ENCODE results near the gene ZMIZ1. TPM values are rescaled to one million over a fixed set of nuclear protein-coding genes. Genes with fewer than 3 reads are reported as not detected.
A peak's percentile ranks its signal among the peaks of the same experiment; 100 is the strongest.

The ZMIZ1 gene
- total RNA-seq, 5 donors from 2014 or later (not counting 1 experiment from before 2014, with no cell fraction given) = 16.8 to 27.1 (median 21.2) TPM

DNA sequence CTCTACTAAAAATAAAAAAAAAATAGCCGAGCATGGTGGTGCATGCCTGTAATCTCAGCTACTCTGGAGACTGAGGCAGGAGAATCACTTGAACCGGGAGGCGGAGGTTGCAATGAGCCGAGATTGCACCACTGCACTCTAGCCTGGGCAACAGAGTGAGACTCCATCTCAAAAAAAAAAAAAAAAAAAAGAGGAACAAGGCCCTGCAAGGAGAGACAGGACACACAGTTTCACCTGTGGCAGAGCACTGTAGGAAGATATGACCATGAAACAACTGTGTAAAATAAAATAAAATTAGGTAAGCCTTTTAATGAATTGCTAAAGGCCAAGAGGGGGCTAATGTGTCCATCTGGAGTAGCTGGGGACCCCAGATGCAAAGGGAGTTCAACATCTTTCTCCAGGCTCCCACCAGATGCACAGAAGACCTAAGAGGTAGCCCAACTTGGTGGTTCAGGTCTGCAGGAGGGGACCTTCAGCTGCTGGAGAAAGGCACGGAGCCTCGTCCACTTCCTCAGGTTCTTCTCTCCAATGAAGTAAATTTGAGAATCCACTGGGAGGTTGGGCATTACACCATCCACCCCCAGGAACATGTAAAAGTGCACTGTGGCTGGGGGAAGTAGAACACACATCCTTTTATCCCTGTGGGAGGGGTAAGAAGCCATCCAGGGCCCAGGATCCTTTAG lies 291.2 kb downstream of the ZMIZ1 start:
- Mint-ChIP-seq H3K27me3 (no peaks in the 10 kb centered on the region), H3K9me3 (peaks cover 0 to 8% (median 7%) of the 10 kb centered on the region in 3 donors), H3K4me1 (peaks cover 12 to 25% (median 14%) of the 10 kb centered on the region in 3 donors), H3K36me3 (peaks cover 22% of the 10 kb centered on the region), H3K4me3 (no peak overlapping the region), H3K27ac (no peak overlapping the region)
- DNase-seq (no peak), ATAC-seq (replicated peaks in 1 of 4) (no peak)
- Histone ChIP-seq H3K4me1 (ENCODE audit: control insufficient read depth in 1 of 2, extremely low read depth in 1 of 2, insufficient read depth in 2 of 2, low read length in 2 of 2) (peaks cover 0 to 8% of the 10 kb centered on the region in 2 experiments), H3K27me3 (replicated peaks in 1 of 2; ENCODE audit: control insufficient read depth in 2 of 2, extremely low read depth in 1 of 2, insufficient read depth in 2 of 2, low read length in 1 of 2) (no peaks in the 10 kb centered on the region), H3K9me3 (no peaks in the 10 kb centered on the region), H3K4me3 (ENCODE audit: control insufficient read depth in 1 of 2, extremely low read depth in 1 of 2, low read length in 1 of 2) (no peak overlapping the region), H3K36me3 (ENCODE audit: control insufficient read depth in 2 of 2, extremely low read depth in 1 of 2, insufficient read depth in 1 of 2, low read length in 1 of 2) (peaks cover 0 to 19% of the 10 kb centered on the region in 2 donors), H3K27ac (ENCODE audit: low read length) (no peak overlapping the region)
- CTCF ChIA-PET = interaction anchor here in 1 of 2 donors (1.1 to 1.4 kb wide), 2 partner anchors 13 to 15 kb away, joined by 3 to 4 read pairs; no protein-coding TSS in a partner anchor
- POLR2A ChIA-PET = no interaction called here
- 100% methylated on average over 1 of the region's 6 CpGs for WGBS (ENCODE audit: insufficient coverage)

DNA sequence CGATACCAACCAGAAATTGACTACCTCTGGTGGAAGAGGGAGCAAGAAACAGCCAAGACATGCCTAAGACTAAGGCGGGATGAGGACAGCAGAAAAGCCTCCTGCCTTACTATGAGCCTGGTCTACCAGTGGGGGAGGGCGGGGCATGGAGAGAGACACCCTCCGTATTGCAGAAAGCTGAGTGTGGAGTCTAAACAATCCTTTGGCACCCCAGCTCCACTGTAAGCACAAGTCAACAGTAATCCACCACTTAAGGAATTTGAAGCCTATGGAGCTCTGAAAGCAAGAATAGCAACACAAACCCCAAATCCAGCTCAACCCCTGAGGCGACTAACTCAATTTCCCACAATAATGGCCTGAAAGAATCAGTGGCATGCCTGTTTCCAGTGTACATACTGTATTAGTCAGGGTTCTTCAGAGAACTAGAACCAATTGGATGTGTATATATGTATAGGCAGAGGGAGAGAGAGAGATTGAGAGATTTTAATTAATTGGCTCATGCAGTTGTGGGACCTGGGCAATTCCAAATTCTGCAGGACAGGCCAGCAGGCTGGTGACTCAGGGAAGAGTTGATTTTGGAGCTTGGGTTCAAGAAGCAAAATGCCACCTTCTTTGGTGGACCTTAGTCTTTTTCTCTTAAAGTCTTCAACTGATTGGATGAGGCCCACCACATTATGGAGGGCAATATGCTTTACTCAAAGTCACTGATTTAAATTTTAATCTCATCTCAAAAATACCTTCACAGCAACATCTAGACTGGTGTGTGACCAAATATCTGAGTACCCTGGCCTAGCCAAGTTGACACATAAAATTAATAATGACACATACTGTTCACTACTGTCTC lies 292.0 kb downstream of the ZMIZ1 start:
- H3K27ac Mint-ChIP-seq = no peak overlapping the region
- H3K4me3 Mint-ChIP-seq = no peak overlapping the region
- Histone ChIP-seq H3K36me3 (ENCODE audit: control insufficient read depth in 2 of 2, extremely low read depth in 1 of 2, insufficient read depth in 1 of 2, low read length in 1 of 2) (peaks cover 0 to 12% of the 10 kb centered on the region in 2 donors), H3K4me3 (ENCODE audit: control insufficient read depth in 1 of 2, extremely low read depth in 1 of 2, low read length in 1 of 2) (no peak overlapping the region), H3K4me1 (ENCODE audit: control insufficient read depth in 1 of 2, extremely low read depth in 1 of 2, insufficient read depth in 2 of 2, low read length in 2 of 2) (peaks cover 0 to 8% of the 10 kb centered on the region in 2 experiments), H3K27me3 (replicated peaks in 1 of 2; ENCODE audit: control insufficient read depth in 2 of 2, extremely low read depth in 1 of 2, insufficient read depth in 2 of 2, low read length in 1 of 2) (no peaks in the 10 kb centered on the region), H3K27ac (ENCODE audit: low read length) (no peak overlapping the region), H3K9me3 (no peaks in the 10 kb centered on the region)
- H3K4me1 Mint-ChIP-seq = peaks cover 12 to 23% (median 14%) of the 10 kb centered on the region in 3 donors
- no peaks in the 10 kb centered on the region for H3K27me3 Mint-ChIP-seq
- peaks cover 15% of the 10 kb centered on the region for H3K36me3 Mint-ChIP-seq
- no peak for ATAC-seq (replicated peaks in 1 of 4)
- CTCF ChIA-PET = interaction anchor here in 1 of 2 donors (1.1 to 1.4 kb wide), 2 partner anchors 13 to 16 kb away, joined by 3 to 4 read pairs; no protein-coding TSS in a partner anchor
- POLR2A ChIA-PET = no interaction called here
- H3K9me3 Mint-ChIP-seq = peaks cover 0 to 8% (median 7%) of the 10 kb centered on the region in 3 donors
- DNase-seq = no peak
- WGBS (ENCODE audit: insufficient coverage) = 100% methylated on average over 1 of the region's 5 CpGs

DNA sequence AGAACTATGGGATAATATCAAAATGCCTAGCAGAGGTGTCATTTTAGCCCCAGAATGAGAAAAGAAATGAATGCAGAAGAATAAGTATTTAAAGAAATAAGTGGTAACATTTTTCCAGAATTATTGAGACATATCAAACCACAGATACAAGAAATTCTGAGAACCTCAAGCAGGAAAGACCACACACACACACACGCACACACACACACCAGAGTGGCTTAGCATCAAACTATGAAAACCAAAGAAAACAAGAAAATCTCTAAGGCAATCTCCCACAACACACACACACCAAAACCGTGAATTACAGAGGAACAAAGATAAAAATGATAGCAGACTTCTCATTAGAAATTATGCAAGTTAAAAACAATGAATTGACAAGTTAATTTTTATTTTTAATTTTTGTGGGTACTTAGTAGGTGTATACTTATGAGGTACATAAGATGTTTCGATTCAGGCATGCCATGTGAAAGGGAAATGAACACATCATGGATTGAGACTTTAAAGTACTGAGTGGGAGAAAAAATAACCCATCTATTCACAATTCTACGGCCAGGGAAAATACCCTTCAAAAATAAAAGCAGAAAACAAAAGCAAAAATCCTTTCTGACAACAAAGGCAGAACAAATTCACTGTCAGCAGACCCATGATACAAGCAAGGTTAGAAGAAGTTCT lies 293.1 kb downstream of the ZMIZ1 start:
- H3K27me3 ChIP-seq (replicated peaks in 1 of 2; ENCODE audit: control insufficient read depth in 2 of 2, extremely low read depth in 1 of 2, insufficient read depth in 2 of 2, low read length in 1 of 2) = no peaks in the 10 kb centered on the region
- Mint-ChIP-seq H3K9me3 (peaks cover 0 to 8% (median 7%) of the 10 kb centered on the region in 3 donors), H3K4me1 (peaks cover 12 to 18% (median 14%) of the 10 kb centered on the region in 3 donors), H3K27me3 (no peaks in the 10 kb centered on the region), H3K27ac (peak overlapping the region in 1 of 2 donors; percentile 17), H3K36me3 (peaks cover 7% of the 10 kb centered on the region), H3K4me3 (no peak overlapping the region)
- no peak overlapping the region for H3K27ac ChIP-seq (ENCODE audit: low read length)
- no peak for ATAC-seq (replicated peaks in 1 of 4)
- 67% methylated on average over 1 of the region's 4 CpGs for WGBS (ENCODE audit: insufficient coverage)
- no peak overlapping the region for H3K4me3 ChIP-seq (ENCODE audit: control insufficient read depth in 1 of 2, extremely low read depth in 1 of 2, low read length in 1 of 2)
- H3K36me3 ChIP-seq (ENCODE audit: control insufficient read depth in 2 of 2, extremely low read depth in 1 of 2, insufficient read depth in 1 of 2, low read length in 1 of 2) = peaks cover 0 to 2% of the 10 kb centered on the region in 2 donors
- no peaks in the 10 kb centered on the region for H3K9me3 ChIP-seq
- no peak for DNase-seq
- peaks cover 0 to 8% of the 10 kb centered on the region in 2 experiments for H3K4me1 ChIP-seq (ENCODE audit: control insufficient read depth in 1 of 2, extremely low read depth in 1 of 2, insufficient read depth in 2 of 2, low read length in 2 of 2)
- POLR2A ChIA-PET = no interaction called here
- CTCF ChIA-PET = no interaction called here

Measured in T-cell (primary cell).